NCI-H82 (cell line): ENCODE data around the gene CASP5.

Source experiments
- DNase-seq: peaks from one replicate; lab custom pipeline; 2025; lab: John Stamatoyannopoulos, UW

Gene CASP5

DNA sequence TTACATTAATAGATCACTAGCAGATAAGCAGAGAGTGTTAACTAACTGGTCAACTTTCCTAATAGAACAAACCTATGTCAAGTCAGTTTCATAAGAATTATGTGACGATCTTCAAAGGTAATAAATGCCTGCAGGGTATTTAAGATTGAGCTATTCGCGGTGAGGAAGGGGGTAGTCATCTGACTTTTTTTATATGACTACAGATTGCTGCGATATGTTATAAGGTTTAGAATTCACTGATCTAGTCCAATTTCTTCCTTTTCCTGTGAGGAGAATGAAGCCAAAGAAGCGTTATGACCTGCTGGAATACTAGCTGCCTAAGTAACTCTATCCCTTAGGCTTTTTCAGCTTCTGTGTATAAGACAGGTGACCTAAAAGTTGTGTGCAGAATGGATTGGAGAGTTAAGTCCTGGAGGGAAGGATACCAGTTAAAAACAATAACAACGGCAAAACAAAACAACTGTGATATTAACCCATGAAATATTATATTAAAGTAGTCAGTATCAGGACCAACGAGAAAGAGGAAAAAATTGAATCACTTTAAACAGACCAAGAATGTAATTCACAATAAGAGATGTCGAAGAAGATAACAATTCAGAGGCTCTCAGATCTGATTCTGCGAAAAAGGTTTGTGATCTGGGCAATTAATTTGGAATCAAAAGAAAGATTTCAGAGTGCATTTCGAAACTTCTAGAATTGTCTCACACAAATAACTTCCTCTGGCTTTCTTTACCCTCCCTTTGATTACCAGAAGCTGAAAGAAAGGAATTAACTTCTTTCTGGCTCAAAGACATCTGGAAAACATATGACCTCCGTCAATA lies 55.2 kb downstream of the CASP5 start:
- no peak for DNase-seq

GRCh38 chr11:104965735-104966134 lies 57.2 kb downstream of the CASP5 start:
- DNase-seq, result no peak

DNA sequence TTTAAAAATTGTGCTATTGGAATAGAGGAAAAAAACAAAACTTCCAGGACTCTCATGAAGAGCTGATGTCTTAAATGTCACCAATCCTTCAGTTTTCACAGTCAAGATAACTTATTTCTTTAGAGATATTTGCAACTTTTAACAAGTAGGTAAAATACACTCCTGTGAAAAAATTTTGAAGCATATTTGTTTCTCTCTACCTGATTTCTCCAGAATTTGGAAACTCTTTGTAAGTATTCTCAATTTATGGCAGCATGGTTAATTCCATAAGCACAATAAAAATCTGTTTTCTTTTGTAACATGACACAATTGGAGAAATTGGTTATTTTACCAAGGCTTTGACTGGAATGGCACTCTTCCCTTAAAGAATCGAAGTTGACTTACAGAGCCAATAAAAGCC lies 58.7 kb downstream of the CASP5 start:
- DNase-seq, result no peak

GRCh38 chr11:104962852-104963251 lies 60.1 kb downstream of the CASP5 start:
- no peak for DNase-seq

DNA sequence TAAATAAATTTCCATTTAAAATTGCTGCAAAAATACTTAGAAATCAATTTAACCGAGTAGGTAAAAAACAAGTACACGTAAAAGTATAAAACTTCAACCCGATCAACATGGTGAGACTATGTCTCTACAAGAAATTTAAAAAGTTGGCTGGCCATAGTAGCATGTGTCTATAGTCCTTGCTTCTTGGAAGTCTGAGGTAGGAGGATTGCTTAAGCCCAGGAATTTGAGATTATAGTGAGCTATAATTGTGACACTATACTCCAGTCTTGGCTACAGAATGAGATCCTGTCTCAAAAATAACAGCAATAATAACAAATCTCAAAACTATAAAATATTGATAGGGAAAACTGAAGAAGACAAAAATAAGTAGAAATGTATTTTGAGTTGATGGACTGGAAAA lies 65.7 kb downstream of the CASP5 start:
- DNase-seq, result no peak

DNA sequence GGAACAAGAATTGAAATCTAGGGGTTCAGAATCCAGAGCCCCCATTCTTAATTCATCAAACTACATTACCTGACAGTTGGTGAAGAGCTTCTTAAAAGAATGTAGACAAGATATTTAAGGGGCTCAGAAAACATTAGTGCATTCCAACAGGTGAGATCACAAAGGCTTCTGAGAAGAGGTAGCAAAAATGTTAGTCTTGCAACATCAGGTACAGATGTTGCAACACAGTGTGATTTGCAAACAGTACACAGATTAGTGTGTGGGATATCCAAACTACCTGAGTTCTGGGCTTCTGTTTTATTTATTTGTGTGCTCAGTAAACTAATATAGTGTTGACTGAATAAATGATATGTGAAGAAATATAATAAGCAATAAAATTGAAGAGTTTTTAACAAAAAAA lies 66.4 kb downstream of the CASP5 start:
- no peak for DNase-seq

- DNase-seq, result peak; percentile 45
Measured at GRCh38 chr11:104946907-104947306, 76.1 kb downstream of the CASP5 start.
